Keratinocyte (primary cell): Measurements from ENCODE around the gene CAPN7. TPM values are rescaled to one million over a fixed set of nuclear protein-coding genes. Genes with fewer than 3 reads are reported as not detected.

Source experiments
- DNase-seq: peaks from one replicate; pipeline ENCODE4 v3.0.0-alpha.2; 2011; ENCODE audit warnings: low read depth, missing footprints, low spot score
- FAIRE-seq: peaks from 2 replicates; lab custom pipeline; 2011; peaks lifted over from hg19 to GRCh38; lab: Jason Lieb, UNC
- H2AFZ ChIP-seq: 2 replicates; pipeline ENCODE4 v1.6.0; 2012; ENCODE audit warnings: low read length, control low read depth, inconsistent platforms; ENCODE audit not compliant: control insufficient read depth
- H3K27ac ChIP-seq: 2 replicates; pipeline ENCODE4 v1.5.1; 2011; ENCODE audit warnings: low read length; ENCODE audit not compliant: control insufficient read depth, insufficient read depth
- H3K27me3 ChIP-seq: 3 replicates; pipeline ENCODE4 v1.6.0; 2011; ENCODE audit warnings: low read length; ENCODE audit not compliant: control insufficient read depth, insufficient read depth; ENCODE audit errors: extremely low read depth
- H3K36me3 ChIP-seq, 2 experiments: 2 replicates in 1 of 2; 3 replicates in 1 of 2; pipeline ENCODE4 v1.5.1; 2011; ENCODE audit warnings: low read length in 2 of 2, mild to moderate bottlenecking in 1 of 2; ENCODE audit not compliant: control insufficient read depth in 2 of 2, insufficient read depth in 2 of 2; ENCODE audit errors: extremely low read depth in 1 of 2
- H3K4me1 ChIP-seq: 3 replicates; pipeline ENCODE4 v1.5.1; 2011; ENCODE audit warnings: low read length; ENCODE audit not compliant: control insufficient read depth, insufficient read depth; ENCODE audit errors: extremely low read depth
- H3K4me2 ChIP-seq: 3 replicates; pipeline ENCODE4 v1.6.0; 2011; ENCODE audit warnings: low read depth, low read length; ENCODE audit not compliant: control insufficient read depth, insufficient read depth; ENCODE audit errors: extremely low read depth
- H3K4me3 ChIP-seq, 3 experiments: fragments of 200-600 bp in 1 of 3; sonication (generic) in 1 of 3; 2 replicates in 2 of 3; 3 replicates in 1 of 3; pipeline ENCODE4 v1.5.1; 2011 to 2016; ENCODE audit warnings: low read length in 3 of 3, mild to moderate bottlenecking in 3 of 3, control low read depth in 2 of 3, inconsistent platforms in 1 of 3, low read depth in 1 of 3, mixed read lengths in 1 of 3, mixed run types in 1 of 3, moderate library complexity in 1 of 3; ENCODE audit not compliant: control insufficient read depth in 2 of 3, insufficient read depth in 2 of 3; ENCODE audit errors: extremely low read depth in 1 of 3
- H3K79me2 ChIP-seq: 2 replicates; pipeline ENCODE4 v1.6.0; 2012; ENCODE audit warnings: low read length; ENCODE audit not compliant: control insufficient read depth, insufficient read depth
- H3K9ac ChIP-seq: 3 replicates; pipeline ENCODE4 v1.6.0; 2011; ENCODE audit warnings: low read length; ENCODE audit not compliant: control insufficient read depth, insufficient read depth; ENCODE audit errors: extremely low read depth
- H3K9me1 ChIP-seq: 3 replicates; pipeline ENCODE4 v1.6.0; 2011; ENCODE audit warnings: low read length; ENCODE audit not compliant: control insufficient read depth, insufficient read depth; ENCODE audit errors: extremely low read depth
- H3K9me3 ChIP-seq: 2 replicates; pipeline ENCODE4 v1.5.1; 2012; ENCODE audit warnings: low read depth, low read length; ENCODE audit not compliant: control insufficient read depth
- H4K20me1 ChIP-seq: 3 replicates; pipeline ENCODE4 v1.6.0; 2011; ENCODE audit warnings: low read length; ENCODE audit not compliant: control insufficient read depth, insufficient read depth; ENCODE audit errors: extremely low read depth
- EZH2 ChIP-seq: IDR thresholded peaks from one replicate; pipeline ENCODE4 v1.6.1; 2012; ENCODE audit warnings: inconsistent platforms, mild to moderate bottlenecking, low read length, moderate library complexity
- dilution Hi-C: fragments of 300-500 bp; cut with MboI; formaldehyde crosslinking; loops from one replicate; pipeline ENCODE4 v1.7.0; 2020; ENCODE audit warnings: low sequenced_read_pairs; ENCODE audit not compliant: extremely low pct_ligation_motif_present
- polyA plus RNA-seq, 5 experiments: library from polyadenylated mRNA; depleted of rRNA in 3 of 5; stranded (reverse) in 3 of 5; stranded (forward) in 1 of 5; unstranded in 1 of 5; fragments of >200 nt; gene quantifications; 1 replicate in 1 of 5; 2 replicates in 3 of 5; 3 replicates in 1 of 5; pipeline versions ENCODE4 v1.2.1 to v1.2.3, GENCODE V29; 2011 to 2012; ENCODE audit warnings: missing spikeins in 2 of 5, low read depth in 1 of 5, low replicate concordance in 1 of 5
- TF ChIP-seq, protein P1 (sequence below), 3 experiments: IDR thresholded peaks in 1 of 3; conservative IDR thresholded peaks in 1 of 3; optimal IDR thresholded peaks in 1 of 3; 2 replicates in 2 of 3; 3 replicates in 1 of 3; pipeline versions ENCODE3 to v1.5.1; 2011; ENCODE audit warnings: low read length in 3 of 3, mild to moderate bottlenecking in 3 of 3, moderate library complexity in 2 of 3, control low read depth in 1 of 3, inconsistent platforms in 1 of 3; ENCODE audit not compliant: insufficient read depth in 2 of 3; ENCODE audit errors: extremely low read depth in 1 of 3

Gene CAPN7
- polyA plus RNA-seq, 1 donor (not counting 4 experiments of a cell fraction or from before 2014, with no cell fraction given): 29.3 TPM

DNA sequence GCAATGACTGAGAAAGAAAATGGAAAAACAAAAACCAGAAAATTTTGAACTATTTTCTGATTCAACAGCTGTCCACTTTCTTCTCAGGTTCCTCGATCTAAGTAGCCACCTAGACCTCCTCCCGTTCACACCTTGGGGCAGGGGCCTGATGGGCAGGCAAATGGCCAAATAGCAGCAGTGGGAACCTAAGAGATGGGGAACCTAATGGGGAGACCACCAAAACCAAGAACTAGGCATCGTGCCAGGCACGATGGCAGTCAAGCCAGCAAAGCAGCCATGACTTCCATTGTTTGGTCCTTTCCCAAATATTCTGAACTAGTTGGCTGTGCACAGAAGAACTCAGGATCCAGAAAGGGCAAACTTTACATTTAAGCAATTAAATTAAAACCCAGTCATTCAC lies 57.1 kb downstream of the CAPN7 start:
- Histone ChIP-seq H3K4me2 (no peak overlapping the region), H3K27ac (no peak overlapping the region), H3K9ac (no peak overlapping the region), H3K4me3 (no peak overlapping the region), H2AFZ (no peak overlapping the region), H3K9me3 (no peaks in the 10 kb centered on the region), H3K4me1 (peaks cover 12% of the 10 kb centered on the region), H4K20me1 (no peaks in the 10 kb centered on the region), H3K79me2 (no peaks in the 10 kb centered on the region), H3K36me3 (peaks cover 7 to 11% of the 10 kb centered on the region in 2 experiments), H3K27me3 (no peaks in the 10 kb centered on the region), H3K9me1 (no peaks in the 10 kb centered on the region)
- TF ChIP-seq, protein P1, sequence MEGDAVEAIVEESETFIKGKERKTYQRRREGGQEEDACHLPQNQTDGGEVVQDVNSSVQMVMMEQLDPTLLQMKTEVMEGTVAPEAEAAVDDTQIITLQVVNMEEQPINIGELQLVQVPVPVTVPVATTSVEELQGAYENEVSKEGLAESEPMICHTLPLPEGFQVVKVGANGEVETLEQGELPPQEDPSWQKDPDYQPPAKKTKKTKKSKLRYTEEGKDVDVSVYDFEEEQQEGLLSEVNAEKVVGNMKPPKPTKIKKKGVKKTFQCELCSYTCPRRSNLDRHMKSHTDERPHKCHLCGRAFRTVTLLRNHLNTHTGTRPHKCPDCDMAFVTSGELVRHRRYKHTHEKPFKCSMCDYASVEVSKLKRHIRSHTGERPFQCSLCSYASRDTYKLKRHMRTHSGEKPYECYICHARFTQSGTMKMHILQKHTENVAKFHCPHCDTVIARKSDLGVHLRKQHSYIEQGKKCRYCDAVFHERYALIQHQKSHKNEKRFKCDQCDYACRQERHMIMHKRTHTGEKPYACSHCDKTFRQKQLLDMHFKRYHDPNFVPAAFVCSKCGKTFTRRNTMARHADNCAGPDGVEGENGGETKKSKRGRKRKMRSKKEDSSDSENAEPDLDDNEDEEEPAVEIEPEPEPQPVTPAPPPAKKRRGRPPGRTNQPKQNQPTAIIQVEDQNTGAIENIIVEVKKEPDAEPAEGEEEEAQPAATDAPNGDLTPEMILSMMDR (optimal IDR thresholded peaks at IDR 0.05 in 1 of 3, IDR thresholded peaks at IDR 0.05 in 1 of 3, conservative IDR thresholded peaks at IDR 0.05 in 1 of 3; ENCODE audit: extremely low read depth in 1 of 3, insufficient read depth in 2 of 3, low read length in 3 of 3): no peak
- TF ChIP-seq EZH2: no peak
- FAIRE-seq (no peak), DNase-seq (no peak)
- dilution Hi-C loops: no loop called here

DNA sequence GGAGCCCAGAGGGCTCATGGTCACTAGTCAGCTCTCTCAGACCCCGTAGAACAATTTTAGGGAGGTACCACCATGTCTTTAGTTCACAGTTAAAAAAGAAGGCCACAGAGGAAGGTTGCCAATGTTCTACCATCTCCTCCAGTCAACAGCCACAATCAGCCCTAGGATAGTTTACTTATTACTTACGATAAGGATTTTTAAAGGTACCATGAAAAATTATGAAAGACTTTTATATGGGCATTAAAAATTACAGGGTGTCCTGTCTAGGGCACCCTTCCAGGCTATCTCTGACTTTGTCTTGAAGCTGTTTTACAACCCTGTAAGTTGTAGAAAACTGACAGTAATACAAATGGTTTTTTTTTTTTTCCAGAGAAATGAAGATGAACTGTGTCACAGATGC lies 57.9 kb downstream of the CAPN7 start:
- Histone ChIP-seq H3K36me3 (peaks cover 7 to 11% of the 10 kb centered on the region in 2 experiments), H3K9me1 (no peaks in the 10 kb centered on the region), H3K4me3 (no peak overlapping the region), H3K9ac (no peak overlapping the region), H2AFZ (no peak overlapping the region), H3K27ac (no peak overlapping the region), H3K4me2 (no peak overlapping the region), H3K27me3 (no peaks in the 10 kb centered on the region), H3K79me2 (no peaks in the 10 kb centered on the region), H3K4me1 (peaks cover 13% of the 10 kb centered on the region), H3K9me3 (no peaks in the 10 kb centered on the region), H4K20me1 (no peaks in the 10 kb centered on the region)
- DNase-seq (no peak), FAIRE-seq (no peak)
- dilution Hi-C loops: no loop called here
- no peak for TF ChIP-seq EZH2
- TF ChIP-seq, protein P1 (optimal IDR thresholded peaks at IDR 0.05 in 1 of 3, IDR thresholded peaks at IDR 0.05 in 1 of 3, conservative IDR thresholded peaks at IDR 0.05 in 1 of 3; ENCODE audit: extremely low read depth in 1 of 3, insufficient read depth in 2 of 3, low read length in 3 of 3): no peak
